ENCODE data around the gene TMEM270. TPM values are rescaled to one million over a fixed set of nuclear protein-coding genes. Genes with fewer than 3 reads are reported as not detected.

Gene TMEM270
- polyA plus RNA-seq, 2 of the 4 experiments (the other 2 are of a cell fraction), result not detected

GRCh38 chr7:73895626-73896025 lies 34.7 kb downstream of the TMEM270 start:
- peak overlapping the region; percentile 38; the same call in 1 of the 3 replicates for H3K4me2 ChIP-seq
- DNase-seq (ENCODE audit: low read depth in 1 of 2, low spot score in 1 of 2) (no peak), FAIRE-seq (no peak), ATAC-seq (no peak)
- H3K9me3 ChIP-seq, result peaks cover 5% of the 10 kb centered on the region; the same call in 2 of the 3 replicates
- CTCF ChIA-PET, result interaction anchor here (1.8 to 5.0 kb wide), 2 partner anchors 40 to 130 kb away, joined by 9 to 22 read pairs; no protein-coding TSS in a partner anchor
- POLR2A ChIA-PET, result no interaction called here
- peak overlapping the region; percentile 8 to 75; a peak in 3 of 6 replicates for H3K27ac ChIP-seq
- no peak overlapping the region for H3K4me3 ChIP-seq
- no peak for TF ChIP-seq EP300 (IDR thresholded peaks at IDR 0.05)
- no peak for TF ChIP-seq CHD2 (IDR thresholded peaks at IDR 0.05; ENCODE audit: low read length, partially characterized antibody)
- TF ChIP-seq RARB (CRISPR knock-in tag; IDR thresholded peaks at IDR 0.05), result no peak
- no peak for TF ChIP-seq KDM5A (IDR thresholded peaks at IDR 0.05)
- TF ChIP-seq MAFK (IDR thresholded peaks at IDR 0.05; ENCODE audit: partially characterized antibody), result no peak
- no peak for TF ChIP-seq TP53 (CRISPR knock-in tag; IDR thresholded peaks at IDR 0.05)
- TF ChIP-seq BHLHE40 (IDR thresholded peaks at IDR 0.05; ENCODE audit: low read depth, low read length), result no peak
- no peak for TF ChIP-seq CBX2 (IDR thresholded peaks at IDR 0.05; ENCODE audit: borderline replicate concordance, low read depth)
- no peak for TF ChIP-seq ESRRA (IDR thresholded peaks at IDR 0.05; ENCODE audit: borderline replicate concordance, low read length)
- no peak for TF ChIP-seq RAD21 (conservative IDR thresholded peaks at IDR 0.05 in 1 of 2, IDR thresholded peaks at IDR 0.05 in 1 of 2)
- TF ChIP-seq ELK1 (IDR thresholded peaks at IDR 0.05; ENCODE audit: low read depth, low read length), result no peak
- no peak for TF ChIP-seq RNF2 (IDR thresholded peaks at IDR 0.05; ENCODE audit: borderline replicate concordance, low read depth)
- TF ChIP-seq TFCP2L1 (CRISPR knock-in tag; IDR thresholded peaks at IDR 0.05), result no peak
- TF ChIP-seq REST (IDR thresholded peaks at IDR 0.05), result no peak
- TF ChIP-seq NPAS2 (CRISPR knock-in tag; IDR thresholded peaks at IDR 0.05; ENCODE audit: borderline replicate concordance), result no peak
- TF ChIP-seq MYC (IDR thresholded peaks at IDR 0.05; ENCODE audit: borderline replicate concordance, low read length), result no peak
- no peak for TF ChIP-seq HES2 (IDR thresholded peaks at IDR 0.05)
- peaks cover 35% of the 10 kb centered on the region for H3K4me1 ChIP-seq
- WGBS (ENCODE audit: missing lambda C conversion rate), result 80% methylated on average over 3 of the region's 3 CpGs

- no peak overlapping the region for H3K27ac ChIP-seq
- 33% methylated on average over 1 of the region's 1 CpG for WGBS (ENCODE audit: missing lambda C conversion rate)
- no peak for DNase-seq (ENCODE audit: low read depth in 1 of 2, low spot score in 1 of 2)
- TF ChIP-seq GATA3 (IDR thresholded peaks at IDR 0.05; ENCODE audit: borderline replicate concordance), result no peak
- TF ChIP-seq KDM5A (IDR thresholded peaks at IDR 0.05), result no peak
- no peak for FAIRE-seq
- H3K4me2 ChIP-seq, result no peak overlapping the region
- ATAC-seq, result no peak
- H3K4me3 ChIP-seq, result no peak overlapping the region
- peaks cover 5% of the 10 kb centered on the region; the same call in 2 of the 3 replicates for H3K9me3 ChIP-seq
- peaks cover 33% of the 10 kb centered on the region for H3K4me1 ChIP-seq
- ChIA-PET POLR2A (no interaction called here), CTCF (interaction anchor here (1.1 to 1.8 kb wide), 3 partner anchors 9 to 120 kb away, joined by 3 to 9 read pairs (median 5); no protein-coding TSS in a partner anchor)
Measured at GRCh38 chr7:73896454-73896853, 35.5 kb downstream of the TMEM270 start.

- H3K4me3 ChIP-seq, result no peak overlapping the region
- DNase-seq (ENCODE audit: low read depth in 1 of 2, low spot score in 1 of 2) (no peak), FAIRE-seq (no peak), ATAC-seq (no peak)
- CTCF ChIA-PET, result interaction anchor here (0.5 to 1.2 kb wide), 3 partner anchors 9 to 33 kb away, joined by 3 to 4 read pairs (median 3); no protein-coding TSS in a partner anchor
- peaks cover 5% of the 10 kb centered on the region; the same call in 2 of the 3 replicates for H3K9me3 ChIP-seq
- peak overlapping the region in 1 of 2 experiments; percentile 31; a peak in 1 of 6 replicates for H3K27ac ChIP-seq
- POLR2A ChIA-PET, result no interaction called here
- 82% methylated on average over 15 of the region's 15 CpGs for WGBS (ENCODE audit: missing lambda C conversion rate)
- H3K4me2 ChIP-seq, result no peak overlapping the region
- peaks cover 7% of the 10 kb centered on the region; the same call in 2 of the 3 replicates for H3K4me1 ChIP-seq
- no peak for TF ChIP-seq CHD4 (IDR thresholded peaks at IDR 0.05; ENCODE audit: borderline replicate concordance)
- TF ChIP-seq ESRRA (IDR thresholded peaks at IDR 0.05; ENCODE audit: borderline replicate concordance, low read length), result no peak
- no peak for TF ChIP-seq HES2 (IDR thresholded peaks at IDR 0.05)
- no peak for TF ChIP-seq RCOR1 (IDR thresholded peaks at IDR 0.05; ENCODE audit: low read depth, low read length)
- no peak for TF ChIP-seq GATA3 (IDR thresholded peaks at IDR 0.05; ENCODE audit: borderline replicate concordance)
- TF ChIP-seq CEBPB (IDR thresholded peaks at IDR 0.05), result no peak
- TF ChIP-seq HOXB5 (CRISPR knock-in tag; IDR thresholded peaks at IDR 0.05), result no peak
- TF ChIP-seq NFE2L2 (conservative IDR thresholded peaks at IDR 0.05; ENCODE audit: low read length), result no peak
- TF ChIP-seq RAD21 (conservative IDR thresholded peaks at IDR 0.05 in 1 of 2, IDR thresholded peaks at IDR 0.05 in 1 of 2), result no peak
- TF ChIP-seq JUNB (IDR thresholded peaks at IDR 0.05), result no peak
- no peak for TF ChIP-seq MYC (IDR thresholded peaks at IDR 0.05; ENCODE audit: borderline replicate concordance, low read length)
- TF ChIP-seq ATOH8 (CRISPR knock-in tag; IDR thresholded peaks at IDR 0.05; ENCODE audit: low read depth), result no peak
- no peak for TF ChIP-seq ZFP36 (IDR thresholded peaks at IDR 0.05; ENCODE audit: borderline replicate concordance, partially characterized antibody)
- no peak for TF ChIP-seq FOSB (CRISPR knock-in tag; IDR thresholded peaks at IDR 0.05)
- no peak for TF ChIP-seq MAZ (IDR thresholded peaks at IDR 0.05; ENCODE audit: borderline replicate concordance, low read depth, low read length)
Measured at GRCh38 chr7:73899731-73900142, 38.8 kb downstream of the TMEM270 start.
